ENCODE data around the gene TOM1.

GRCh38 chr22:35348703-35349102 is 49.0 kb downstream of the TOM1 start:
- TF ChIP-seq CTCF (IDR thresholded peaks at IDR 0.05) (no peak), EP300 (IDR thresholded peaks at IDR 0.05; ENCODE audit: low read depth) (no peak)

Measured in transverse colon (tissue), 3 donors.